Measurements from ENCODE around the gene EHD4.

Gene EHD4

GRCh38 chr15:41885841-41886240 lies 86.5 kb downstream of the EHD4 start:
- Histone ChIP-seq H2AFZ (no peak overlapping the region), H3K79me2 (no peaks in the 10 kb centered on the region), H3K9me3 (ENCODE audit: control insufficient read depth, low read length) (no peaks in the 10 kb centered on the region), H3K27me3 (ENCODE audit: control insufficient read depth, insufficient read depth, low read length) (no peaks in the 10 kb centered on the region), H3K27ac (no peak overlapping the region), H3K9ac (no peak overlapping the region), H3K36me3 (ENCODE audit: control insufficient read depth, insufficient read depth, low read length) (no peaks in the 10 kb centered on the region), H3K4me2 (ENCODE audit: low read length) (no peak overlapping the region), H3K4me1 (no peaks in the 10 kb centered on the region), H3K4me3 (ENCODE audit: low read depth, low read length) (no peak overlapping the region)
- no peak for TF ChIP-seq CTCF (IDR thresholded peaks at IDR 0.05)

GRCh38 chr15:41885321-41885720 lies 87.0 kb downstream of the EHD4 start:
- no peaks in the 10 kb centered on the region for H3K4me1 ChIP-seq
- H3K4me2 ChIP-seq (ENCODE audit: low read length): no peak overlapping the region
- H3K27ac ChIP-seq: no peak overlapping the region
- no peak overlapping the region for H2AFZ ChIP-seq
- no peaks in the 10 kb centered on the region for H3K36me3 ChIP-seq (ENCODE audit: control insufficient read depth, insufficient read depth, low read length)
- no peak for TF ChIP-seq CTCF (IDR thresholded peaks at IDR 0.05)
- no peaks in the 10 kb centered on the region for H3K27me3 ChIP-seq (ENCODE audit: control insufficient read depth, insufficient read depth, low read length)
- H3K4me3 ChIP-seq (ENCODE audit: low read depth, low read length): no peak overlapping the region
- no peaks in the 10 kb centered on the region for H3K79me2 ChIP-seq
- no peaks in the 10 kb centered on the region for H3K9me3 ChIP-seq (ENCODE audit: control insufficient read depth, low read length)
- no peak overlapping the region for H3K9ac ChIP-seq

GRCh38 chr15:41884458-41884857 lies 87.9 kb downstream of the EHD4 start:
- H3K9ac ChIP-seq: no peak overlapping the region
- no peaks in the 10 kb centered on the region for H3K36me3 ChIP-seq (ENCODE audit: control insufficient read depth, insufficient read depth, low read length)
- no peak overlapping the region for H3K4me2 ChIP-seq (ENCODE audit: low read length)
- H2AFZ ChIP-seq: no peak overlapping the region
- H3K4me1 ChIP-seq: no peaks in the 10 kb centered on the region
- no peak for TF ChIP-seq CTCF (IDR thresholded peaks at IDR 0.05)
- H3K9me3 ChIP-seq (ENCODE audit: control insufficient read depth, low read length): no peaks in the 10 kb centered on the region
- H3K27me3 ChIP-seq (ENCODE audit: control insufficient read depth, insufficient read depth, low read length): no peaks in the 10 kb centered on the region
- H3K4me3 ChIP-seq (ENCODE audit: low read depth, low read length): no peak overlapping the region
- H3K79me2 ChIP-seq: no peaks in the 10 kb centered on the region
- H3K27ac ChIP-seq: no peak overlapping the region

- H3K27me3 ChIP-seq (ENCODE audit: control insufficient read depth, insufficient read depth, low read length): no peaks in the 10 kb centered on the region
- H3K9ac ChIP-seq: no peak overlapping the region
- no peaks in the 10 kb centered on the region for H3K36me3 ChIP-seq (ENCODE audit: control insufficient read depth, insufficient read depth, low read length)
- no peak overlapping the region for H3K4me2 ChIP-seq (ENCODE audit: low read length)
- H2AFZ ChIP-seq: no peak overlapping the region
- no peak overlapping the region for H3K27ac ChIP-seq
- TF ChIP-seq CTCF (IDR thresholded peaks at IDR 0.05): no peak
- H3K4me1 ChIP-seq: no peaks in the 10 kb centered on the region
- H3K9me3 ChIP-seq (ENCODE audit: control insufficient read depth, low read length): no peaks in the 10 kb centered on the region
- H3K4me3 ChIP-seq (ENCODE audit: low read depth, low read length): no peak overlapping the region
- H3K79me2 ChIP-seq: no peaks in the 10 kb centered on the region
These were observed 88.9 kb downstream of the EHD4 start for GRCh38 chr15:41883484-41883825.

GRCh38 chr15:41882689-41883483 lies 89.5 kb downstream of the EHD4 start:
- no peak overlapping the region for H3K27ac ChIP-seq
- no peak overlapping the region for H3K9ac ChIP-seq
- peak overlapping the region; percentile 34 for H3K4me3 ChIP-seq (ENCODE audit: low read depth, low read length)
- no peaks in the 10 kb centered on the region for H3K36me3 ChIP-seq (ENCODE audit: control insufficient read depth, insufficient read depth, low read length)
- H2AFZ ChIP-seq: peak overlapping the region; percentile 73
- H3K9me3 ChIP-seq (ENCODE audit: control insufficient read depth, low read length): no peaks in the 10 kb centered on the region
- TF ChIP-seq CTCF (IDR thresholded peaks at IDR 0.05): no peak
- H3K4me2 ChIP-seq (ENCODE audit: low read length): peak overlapping the region; percentile 55
- no peaks in the 10 kb centered on the region for H3K79me2 ChIP-seq
- H3K4me1 ChIP-seq: no peaks in the 10 kb centered on the region
- H3K27me3 ChIP-seq (ENCODE audit: control insufficient read depth, insufficient read depth, low read length): no peaks in the 10 kb centered on the region
